ENCODE measurements around the gene IMMP1L. TPM values are rescaled to one million over a fixed set of nuclear protein-coding genes. Genes with fewer than 3 reads are reported as not detected.

Gene IMMP1L
- total RNA-seq, 1 donor from 2014 or later = 17.9 TPM

DNA sequence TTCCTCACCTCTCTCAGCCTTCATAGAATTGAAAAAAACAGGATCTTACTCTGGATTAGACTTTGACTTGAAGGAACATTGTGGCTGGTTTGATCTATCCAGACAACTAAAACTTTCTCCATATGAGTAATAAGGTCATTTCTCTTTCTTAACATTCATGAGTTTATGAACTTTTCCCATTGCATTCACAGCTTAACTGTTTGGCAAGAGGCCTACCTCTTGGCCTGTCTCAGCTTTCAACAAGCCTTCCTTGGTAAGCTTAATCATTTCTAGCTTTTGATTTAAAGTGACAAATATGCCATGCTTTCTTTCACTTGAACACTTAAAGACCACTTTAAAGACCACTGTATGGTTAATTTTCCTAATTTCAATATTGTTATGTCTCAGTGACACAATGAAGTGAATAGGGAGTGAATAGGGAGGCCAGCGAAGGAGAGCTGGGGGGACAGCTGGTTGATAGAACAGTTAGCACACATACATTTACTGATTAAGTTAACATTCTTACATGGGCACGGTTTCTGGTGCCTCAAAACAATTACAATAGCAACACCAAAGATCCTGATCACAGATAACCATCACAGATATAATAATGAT lies 17.0 kb downstream of the IMMP1L start:
- ATAC-seq (ENCODE audit: low read depth) = no peak
- H3K27ac Mint-ChIP-seq = no peak overlapping the region
- peaks cover 45% of the 10 kb centered on the region for H3K36me3 Mint-ChIP-seq (ENCODE audit: low read depth)
- TF ChIP-seq, protein P1, sequence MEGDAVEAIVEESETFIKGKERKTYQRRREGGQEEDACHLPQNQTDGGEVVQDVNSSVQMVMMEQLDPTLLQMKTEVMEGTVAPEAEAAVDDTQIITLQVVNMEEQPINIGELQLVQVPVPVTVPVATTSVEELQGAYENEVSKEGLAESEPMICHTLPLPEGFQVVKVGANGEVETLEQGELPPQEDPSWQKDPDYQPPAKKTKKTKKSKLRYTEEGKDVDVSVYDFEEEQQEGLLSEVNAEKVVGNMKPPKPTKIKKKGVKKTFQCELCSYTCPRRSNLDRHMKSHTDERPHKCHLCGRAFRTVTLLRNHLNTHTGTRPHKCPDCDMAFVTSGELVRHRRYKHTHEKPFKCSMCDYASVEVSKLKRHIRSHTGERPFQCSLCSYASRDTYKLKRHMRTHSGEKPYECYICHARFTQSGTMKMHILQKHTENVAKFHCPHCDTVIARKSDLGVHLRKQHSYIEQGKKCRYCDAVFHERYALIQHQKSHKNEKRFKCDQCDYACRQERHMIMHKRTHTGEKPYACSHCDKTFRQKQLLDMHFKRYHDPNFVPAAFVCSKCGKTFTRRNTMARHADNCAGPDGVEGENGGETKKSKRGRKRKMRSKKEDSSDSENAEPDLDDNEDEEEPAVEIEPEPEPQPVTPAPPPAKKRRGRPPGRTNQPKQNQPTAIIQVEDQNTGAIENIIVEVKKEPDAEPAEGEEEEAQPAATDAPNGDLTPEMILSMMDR (IDR thresholded peaks at IDR 0.05) = no peak
- peaks cover 2% of the 10 kb centered on the region for H3K9me3 Mint-ChIP-seq
- no peak overlapping the region for H3K4me3 Mint-ChIP-seq
- H3K27me3 Mint-ChIP-seq = no peaks in the 10 kb centered on the region
- intact Hi-C loops (cut with micrococcal nuclease) = loop anchor here (2.0 kb wide), 1 partner anchor 514 kb away; no protein-coding TSS in a partner anchor
- DNase-seq = no peak
- ChIA-PET CTCF (no interaction called here), POLR2A (no interaction called here)
- peaks cover 7% of the 10 kb centered on the region for H3K4me1 Mint-ChIP-seq

DNA sequence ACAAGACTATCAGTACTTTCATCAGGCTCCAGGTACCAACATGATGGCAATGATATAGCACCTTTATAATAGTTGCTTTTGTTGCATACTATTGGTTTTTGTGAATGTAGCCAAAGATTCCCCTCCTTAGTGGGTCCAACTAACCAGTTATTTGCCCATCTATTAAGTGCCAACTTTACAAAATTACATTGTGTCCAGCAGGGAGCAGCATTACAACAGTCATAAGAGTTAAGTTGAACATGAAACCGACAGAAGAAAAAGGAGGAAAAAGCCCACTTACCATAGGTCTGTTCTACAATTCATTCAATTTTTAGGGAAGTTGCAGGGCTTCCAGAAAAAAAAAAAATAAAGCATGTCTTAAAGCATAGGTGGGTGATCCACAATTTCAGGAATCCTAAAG lies 21.6 kb downstream of the IMMP1L start:
- no peak overlapping the region for H3K4me3 Mint-ChIP-seq
- no peak overlapping the region for H3K27ac Mint-ChIP-seq
- POLR2A ChIA-PET = no interaction called here
- CTCF ChIA-PET = interaction anchor here (1.2 kb wide), 1 partner anchor 688 kb away, joined by 3 read pairs; no protein-coding TSS in a partner anchor
- peaks cover 15% of the 10 kb centered on the region for H3K36me3 Mint-ChIP-seq (ENCODE audit: low read depth)
- H3K27me3 Mint-ChIP-seq = no peaks in the 10 kb centered on the region
- peaks cover 5% of the 10 kb centered on the region for H3K4me1 Mint-ChIP-seq
- no peaks in the 10 kb centered on the region for H3K9me3 Mint-ChIP-seq
- intact Hi-C loops (cut with micrococcal nuclease) = loop anchor here (1.0 kb wide), 1 partner anchor 688 kb away; no protein-coding TSS in a partner anchor
- TF ChIP-seq, protein P1 (IDR thresholded peaks at IDR 0.05) = no peak
- ATAC-seq (ENCODE audit: low read depth) (no peak), DNase-seq (no peak)

DNA sequence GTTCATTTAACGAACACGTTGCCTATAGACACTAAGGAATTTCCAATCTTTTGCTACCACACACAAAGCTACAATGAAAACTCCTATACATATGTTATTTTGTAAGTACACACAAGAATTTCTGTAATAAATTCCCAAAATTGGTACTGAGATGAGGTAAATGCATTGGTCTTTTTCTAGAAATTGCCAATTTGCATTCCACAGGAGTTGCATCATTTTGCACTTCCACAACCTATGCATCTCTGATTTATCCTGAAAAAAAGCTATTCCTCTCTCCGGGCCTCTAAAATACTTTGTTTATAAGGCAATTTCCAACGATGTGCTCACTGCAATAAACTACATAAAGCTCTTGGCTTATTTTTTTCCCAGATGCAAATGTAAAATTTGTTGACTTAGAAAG lies 24.9 kb downstream of the IMMP1L start:
- Mint-ChIP-seq H3K4me1 (no peaks in the 10 kb centered on the region), H3K27me3 (no peaks in the 10 kb centered on the region), H3K4me3 (no peak overlapping the region), H3K27ac (no peak overlapping the region), H3K36me3 (ENCODE audit: low read depth) (peaks cover 2% of the 10 kb centered on the region), H3K9me3 (no peaks in the 10 kb centered on the region)
- POLR2A ChIA-PET = interaction anchor here (0.5 kb wide), 1 partner anchor 22 kb away, joined by 6 read pairs; no protein-coding TSS in a partner anchor
- CTCF ChIA-PET = no interaction called here
- intact Hi-C loops (cut with micrococcal nuclease) = no loop called here
- TF ChIP-seq, protein P1 (IDR thresholded peaks at IDR 0.05) = no peak
- ATAC-seq (ENCODE audit: low read depth) (no peak), DNase-seq (no peak)

DNA sequence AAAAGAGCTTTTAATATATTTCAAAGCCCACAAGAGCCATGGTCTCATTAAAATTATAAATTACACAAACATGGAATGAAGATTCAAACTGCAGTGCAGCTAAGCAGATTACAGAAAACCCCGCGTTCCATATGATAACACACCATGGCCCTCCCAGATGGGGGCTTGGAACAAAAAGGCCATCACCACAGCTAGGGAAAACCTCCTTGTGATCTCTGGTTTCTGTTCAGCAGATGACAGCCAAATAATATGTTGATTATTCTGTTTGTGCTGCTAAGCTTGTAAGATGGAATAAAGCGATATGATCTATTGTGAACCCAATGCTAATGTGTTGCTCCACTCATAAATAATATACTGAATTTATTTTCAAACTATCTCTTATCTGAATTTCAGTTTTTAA lies 28.5 kb downstream of the IMMP1L start:
- DNase-seq = no peak
- Mint-ChIP-seq H3K36me3 (ENCODE audit: low read depth) (peaks cover 3% of the 10 kb centered on the region), H3K9me3 (no peaks in the 10 kb centered on the region), H3K4me1 (no peaks in the 10 kb centered on the region), H3K27me3 (no peaks in the 10 kb centered on the region), H3K4me3 (no peak overlapping the region), H3K27ac (no peak overlapping the region)
- TF ChIP-seq, protein P1 (IDR thresholded peaks at IDR 0.05) = no peak
- CTCF ChIA-PET = no interaction called here
- ATAC-seq (ENCODE audit: low read depth) = no peak
- intact Hi-C loops (cut with micrococcal nuclease) = no loop called here
- POLR2A ChIA-PET = no interaction called here

DNA sequence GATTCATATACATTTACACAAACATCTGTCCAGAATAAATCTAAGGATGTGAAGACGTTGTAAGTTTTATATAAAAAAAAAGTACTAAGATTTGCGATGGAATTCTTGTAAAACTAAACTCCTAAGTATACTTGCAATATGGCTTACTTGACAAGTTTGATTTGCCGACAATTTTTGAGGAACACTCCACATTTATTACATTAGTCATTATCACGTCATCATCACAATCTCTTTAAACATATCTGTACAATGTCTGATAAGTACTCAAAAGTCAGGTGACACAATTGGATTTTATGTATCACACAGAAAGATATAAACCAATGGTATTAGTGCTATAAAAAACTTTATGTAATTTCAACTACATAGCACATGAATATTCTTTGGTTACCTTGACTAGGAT lies 30.4 kb downstream of the IMMP1L start:
- Mint-ChIP-seq H3K27ac (no peak overlapping the region), H3K9me3 (no peaks in the 10 kb centered on the region), H3K36me3 (ENCODE audit: low read depth) (peaks cover 3% of the 10 kb centered on the region), H3K27me3 (no peaks in the 10 kb centered on the region), H3K4me3 (no peak overlapping the region), H3K4me1 (no peaks in the 10 kb centered on the region)
- CTCF ChIA-PET = no interaction called here
- TF ChIP-seq, protein P1 (IDR thresholded peaks at IDR 0.05) = no peak
- DNase-seq (no peak), ATAC-seq (ENCODE audit: low read depth) (no peak)
- intact Hi-C loops (cut with micrococcal nuclease) = loop anchor here (5.0 kb wide), 1 partner anchor 622 kb away; no protein-coding TSS in a partner anchor
- POLR2A ChIA-PET = no interaction called here
